MCF 10A (cell line): ENCODE data around the gene TANGO6. TPM values are rescaled to one million over a fixed set of nuclear protein-coding genes. Genes with fewer than 3 reads are reported as not detected.
"Not testable (repeated sequence)": the region's sequence is repeated elsewhere in the genome, so short reads cannot be mapped to it uniquely, and the experiment has no call there.

ENCODE experiments used
- BruUV-seq: library from RNA; stranded (reverse); fragments of 400-500 nt; replicated peaks from 2 replicates; lab custom pipeline; 2021; lab: Mats Ljungman, UMichigan
- CTCF ChIA-PET: fragments of 300-600 bp; sonication (Branson Sonifier 250); formaldehyde crosslinking; extraction: SDS; loops from one replicate; lab custom pipeline; 2021; ENCODE audit warnings: antibody characterized with exemption, inconsistent platforms; lab: Yijun Ruan, JAX
- POLR2A ChIA-PET: fragments of 300-600, 350-650 bp; sonication (Branson Sonifier 250); formaldehyde crosslinking; extraction: SDS; loops from one replicate; lab custom pipeline; 2020; ENCODE audit warnings: antibody characterized with exemption, inconsistent platforms; lab: Yijun Ruan, JAX
- DNase-seq: peaks from one replicate; pipeline ENCODE4 v3.0.0-alpha.2; 2018; ENCODE audit not compliant: unreplicated experiment
- H3K27ac Mint-ChIP-seq: one replicate; pipeline ENCODE4 v1.8.0; 2022; ENCODE audit warnings: mild to moderate bottlenecking, low read depth, mixed read lengths; ENCODE audit not compliant: unreplicated experiment
- H3K27me3 Mint-ChIP-seq: one replicate; pipeline ENCODE4 v1.8.0; 2022; ENCODE audit warnings: mixed read lengths; ENCODE audit not compliant: insufficient read depth, unreplicated experiment
- H3K36me3 Mint-ChIP-seq: one replicate; pipeline ENCODE4 v1.8.0; 2022; ENCODE audit warnings: mild to moderate bottlenecking, moderate library complexity, mixed read lengths; ENCODE audit not compliant: insufficient read depth, unreplicated experiment
- H3K4me1 Mint-ChIP-seq: one replicate; pipeline ENCODE4 v1.8.0; 2022; ENCODE audit warnings: mixed read lengths; ENCODE audit not compliant: insufficient read depth, unreplicated experiment
- H3K4me3 Mint-ChIP-seq: one replicate; pipeline ENCODE4 v1.8.0; 2022; ENCODE audit warnings: mild to moderate bottlenecking, moderate library complexity, mixed read lengths; ENCODE audit not compliant: unreplicated experiment
- H3K9me3 Mint-ChIP-seq: one replicate; pipeline ENCODE4 v1.8.0; 2022; ENCODE audit warnings: mixed read lengths; ENCODE audit not compliant: unreplicated experiment
- intact Hi-C: fragments of 100-400 bp; cut with micrococcal nuclease; formaldehyde crosslinking; loops from 2 replicates; pipeline ENCODE4 v1.14.1; 2022
- total RNA-seq: library from RNA; stranded (reverse); gene quantifications from 2 replicates; pipeline ENCODE4 v1.2.3, GENCODE V29; 2022
- TF ChIP-seq, protein P1 (sequence below): fragments of 200-600 bp; IDR thresholded peaks from one replicate; pipeline ENCODE4 v1.8.0; 2022; ENCODE audit warnings: antibody characterized with exemption, mild to moderate bottlenecking; ENCODE audit not compliant: unreplicated experiment

TANGO6 gene
- total RNA-seq, 1 experiment from 2014 or later = 21.8 TPM

DNA sequence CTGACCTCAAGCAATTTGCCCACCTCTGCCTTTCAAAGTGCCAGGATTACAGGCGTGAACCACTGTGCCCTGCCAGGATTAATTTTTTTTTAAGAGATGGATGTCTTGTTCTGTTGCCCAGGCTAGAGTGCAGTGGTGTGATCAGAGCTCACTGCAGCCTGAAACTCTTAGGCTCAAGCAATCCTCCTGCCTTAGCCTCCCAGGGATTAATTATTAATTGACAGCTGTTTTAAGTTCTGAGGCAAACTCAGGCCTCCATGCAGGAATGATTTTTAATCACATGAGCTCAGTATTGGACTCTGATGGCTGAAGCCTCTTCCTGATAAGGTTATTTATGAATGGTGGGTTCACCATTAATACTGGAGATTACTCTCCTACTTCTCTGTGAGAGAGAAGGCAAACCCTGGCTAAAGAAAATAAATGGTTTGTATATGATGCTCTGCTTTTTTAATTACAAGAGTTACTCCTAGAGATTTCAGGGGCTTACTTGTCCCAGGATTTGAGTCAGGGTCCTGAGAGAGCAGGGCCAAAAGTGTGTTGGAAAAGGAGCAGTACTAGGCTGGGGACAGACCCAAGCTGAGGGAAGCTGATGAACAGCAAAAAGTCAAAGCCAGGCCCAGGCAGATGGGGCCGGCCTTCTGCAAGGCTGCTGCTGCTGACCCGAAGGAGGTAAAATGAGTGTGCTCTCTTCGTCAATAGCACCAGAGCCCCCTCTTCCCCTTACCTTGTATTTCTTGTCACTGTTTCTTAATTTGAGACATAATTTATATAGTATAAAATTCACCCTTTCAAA, 205.2 kb downstream of the TANGO6 start:
- H3K36me3 Mint-ChIP-seq = peaks cover 11% of the 10 kb centered on the region
- no peaks in the 10 kb centered on the region for H3K9me3 Mint-ChIP-seq
- no peak for DNase-seq
- no TSS peak for BruUV-seq
- peaks cover 6% of the 10 kb centered on the region for H3K4me1 Mint-ChIP-seq
- no peak overlapping the region for H3K4me3 Mint-ChIP-seq
- POLR2A ChIA-PET = interaction anchor here (1.0 kb wide), 1 partner anchor 25 kb away, joined by 3 read pairs; no protein-coding TSS in a partner anchor
- CTCF ChIA-PET = interaction anchor here (0.5 to 1.1 kb wide), 3 partner anchors 124 to 197 kb away, joined by 4 read pairs; no protein-coding TSS in a partner anchor
- TF ChIP-seq, protein P1, sequence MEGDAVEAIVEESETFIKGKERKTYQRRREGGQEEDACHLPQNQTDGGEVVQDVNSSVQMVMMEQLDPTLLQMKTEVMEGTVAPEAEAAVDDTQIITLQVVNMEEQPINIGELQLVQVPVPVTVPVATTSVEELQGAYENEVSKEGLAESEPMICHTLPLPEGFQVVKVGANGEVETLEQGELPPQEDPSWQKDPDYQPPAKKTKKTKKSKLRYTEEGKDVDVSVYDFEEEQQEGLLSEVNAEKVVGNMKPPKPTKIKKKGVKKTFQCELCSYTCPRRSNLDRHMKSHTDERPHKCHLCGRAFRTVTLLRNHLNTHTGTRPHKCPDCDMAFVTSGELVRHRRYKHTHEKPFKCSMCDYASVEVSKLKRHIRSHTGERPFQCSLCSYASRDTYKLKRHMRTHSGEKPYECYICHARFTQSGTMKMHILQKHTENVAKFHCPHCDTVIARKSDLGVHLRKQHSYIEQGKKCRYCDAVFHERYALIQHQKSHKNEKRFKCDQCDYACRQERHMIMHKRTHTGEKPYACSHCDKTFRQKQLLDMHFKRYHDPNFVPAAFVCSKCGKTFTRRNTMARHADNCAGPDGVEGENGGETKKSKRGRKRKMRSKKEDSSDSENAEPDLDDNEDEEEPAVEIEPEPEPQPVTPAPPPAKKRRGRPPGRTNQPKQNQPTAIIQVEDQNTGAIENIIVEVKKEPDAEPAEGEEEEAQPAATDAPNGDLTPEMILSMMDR = no peak
- H3K27me3 Mint-ChIP-seq = no peaks in the 10 kb centered on the region
- intact Hi-C loops = no loop called here
- no peak overlapping the region for H3K27ac Mint-ChIP-seq

DNA sequence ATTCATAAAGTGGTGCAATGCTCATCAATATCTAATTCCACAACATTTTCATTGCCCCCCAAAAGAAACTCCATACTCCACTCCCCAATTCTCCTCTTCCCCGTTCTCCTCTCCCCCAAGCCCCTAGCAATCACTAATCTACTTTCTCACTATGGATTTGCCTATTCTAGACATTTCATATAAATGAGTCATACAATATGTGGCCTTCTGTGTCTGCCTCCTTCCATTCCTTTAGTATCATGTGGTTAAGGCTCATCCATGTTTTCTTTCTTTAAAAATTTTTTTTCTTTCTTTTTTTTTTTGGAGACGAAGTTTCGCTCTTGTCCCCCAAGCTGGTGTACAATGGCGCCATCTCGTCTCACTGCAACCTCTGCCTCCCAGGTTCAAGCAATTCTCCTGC, 205.8 kb downstream of the TANGO6 start:
- no peaks in the 10 kb centered on the region for H3K9me3 Mint-ChIP-seq
- peaks cover 6% of the 10 kb centered on the region for H3K4me1 Mint-ChIP-seq
- POLR2A ChIA-PET = interaction anchor here (1.0 kb wide), 1 partner anchor 24 kb away, joined by 3 read pairs; no protein-coding TSS in a partner anchor
- no peak overlapping the region for H3K27ac Mint-ChIP-seq
- TF ChIP-seq, protein P1 = no peak
- no TSS peak for BruUV-seq
- no peak for DNase-seq
- intact Hi-C loops = no loop called here
- no peaks in the 10 kb centered on the region for H3K27me3 Mint-ChIP-seq
- H3K36me3 Mint-ChIP-seq = peaks cover 7% of the 10 kb centered on the region
- H3K4me3 Mint-ChIP-seq = no peak overlapping the region
- CTCF ChIA-PET = interaction anchor here (0.5 to 1.1 kb wide), 2 partner anchors 123 to 147 kb away, joined by 4 read pairs; no protein-coding TSS in a partner anchor

DNA sequence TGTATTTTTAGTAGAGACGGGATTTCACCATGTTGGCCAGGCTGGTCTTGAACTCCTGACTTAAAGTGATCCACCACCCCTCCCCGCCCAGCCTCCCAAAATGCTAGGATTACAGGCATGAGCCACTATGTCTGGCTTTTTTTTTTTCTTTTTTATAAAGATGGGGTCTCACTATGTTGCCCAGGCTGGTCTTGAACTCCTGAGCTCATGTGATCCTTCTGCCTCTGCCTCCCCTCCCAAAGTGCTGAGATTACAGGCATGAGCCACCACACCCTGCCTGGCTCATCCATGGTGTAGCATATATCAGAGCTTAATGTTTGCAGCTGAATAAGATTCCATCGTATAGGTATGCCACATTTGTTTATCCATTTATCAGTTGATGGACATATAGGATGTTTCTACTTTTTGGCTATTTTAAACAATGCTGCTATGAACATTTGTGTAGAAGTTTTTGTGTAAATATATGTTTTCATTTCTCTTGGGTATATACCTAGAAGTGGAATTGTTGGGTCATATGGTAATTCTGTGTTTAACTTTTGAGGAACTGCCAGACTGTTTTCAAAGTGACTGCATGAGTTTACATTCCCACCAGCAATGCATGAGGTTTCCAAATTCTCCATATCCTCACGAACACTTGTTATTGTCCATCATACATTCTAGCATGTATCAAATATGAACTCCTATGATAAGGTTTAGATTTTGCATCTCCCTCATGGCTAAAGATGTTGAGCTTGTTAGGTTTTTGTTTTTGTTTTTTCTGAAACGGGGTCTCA, 206.5 kb downstream of the TANGO6 start:
- DNase-seq = no peak
- Mint-ChIP-seq H3K27me3 (no peaks in the 10 kb centered on the region), H3K36me3 (peaks cover 7% of the 10 kb centered on the region), H3K27ac (no peak overlapping the region), H3K9me3 (no peaks in the 10 kb centered on the region), H3K4me1 (peaks cover 6% of the 10 kb centered on the region), H3K4me3 (no peak overlapping the region)
- no TSS peak for BruUV-seq
- TF ChIP-seq, protein P1 = no peak
- intact Hi-C loops = no loop called here
- POLR2A ChIA-PET = interaction anchor here (0.9 to 1.3 kb wide), 3 partner anchors 10 to 80 kb away, joined by 3 to 4 read pairs (median 3); partner anchors contain the start of gene HAS3
- CTCF ChIA-PET = interaction anchor here (0.5 to 1.4 kb wide), 3 partner anchors 55 to 231 kb away, joined by 3 to 5 read pairs (median 3); no protein-coding TSS in a partner anchor

DNA sequence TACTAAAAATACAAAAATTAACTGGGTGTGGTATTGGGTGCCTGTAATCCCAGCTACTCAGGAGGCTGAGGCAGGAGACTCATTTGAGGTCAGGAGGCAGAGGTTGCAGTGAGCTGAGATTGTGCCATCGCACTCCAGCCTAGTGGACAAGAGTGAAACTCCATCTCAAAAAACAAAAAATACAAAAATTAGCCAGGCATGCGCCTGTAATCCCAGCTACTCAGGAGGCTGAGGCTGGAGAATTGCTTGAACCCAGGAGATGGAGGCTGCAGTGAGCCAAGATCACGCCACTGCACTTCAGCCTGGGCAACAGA, 208.1 kb downstream of the TANGO6 start:
- H3K36me3 Mint-ChIP-seq, H3K9me3 Mint-ChIP-seq, intact Hi-C loops, H3K4me3 Mint-ChIP-seq, DNase-seq, H3K27ac Mint-ChIP-seq, H3K4me1 Mint-ChIP-seq, BruUV-seq, H3K27me3 Mint-ChIP-seq: not testable (repeated sequence)
- ChIA-PET POLR2A (interaction anchor here (1.1 kb wide), 1 partner anchor 50 kb away, joined by 5 read pairs; no protein-coding TSS in a partner anchor), CTCF (interaction anchor here (0.6 to 1.4 kb wide), 3 partner anchors 21 to 56 kb away, joined by 3 to 5 read pairs (median 5); no protein-coding TSS in a partner anchor)
